Measurements from ENCODE around the gene C11orf87. TPM values are rescaled to one million over a fixed set of nuclear protein-coding genes. Genes with fewer than 3 reads are reported as not detected.

The C11orf87 gene
- total RNA-seq: not detected
- total RNA-seq (2013): not detected
- 0 to 0.13 (median 0) reads per million in 29 experiments for total RNA-seq

DNA sequence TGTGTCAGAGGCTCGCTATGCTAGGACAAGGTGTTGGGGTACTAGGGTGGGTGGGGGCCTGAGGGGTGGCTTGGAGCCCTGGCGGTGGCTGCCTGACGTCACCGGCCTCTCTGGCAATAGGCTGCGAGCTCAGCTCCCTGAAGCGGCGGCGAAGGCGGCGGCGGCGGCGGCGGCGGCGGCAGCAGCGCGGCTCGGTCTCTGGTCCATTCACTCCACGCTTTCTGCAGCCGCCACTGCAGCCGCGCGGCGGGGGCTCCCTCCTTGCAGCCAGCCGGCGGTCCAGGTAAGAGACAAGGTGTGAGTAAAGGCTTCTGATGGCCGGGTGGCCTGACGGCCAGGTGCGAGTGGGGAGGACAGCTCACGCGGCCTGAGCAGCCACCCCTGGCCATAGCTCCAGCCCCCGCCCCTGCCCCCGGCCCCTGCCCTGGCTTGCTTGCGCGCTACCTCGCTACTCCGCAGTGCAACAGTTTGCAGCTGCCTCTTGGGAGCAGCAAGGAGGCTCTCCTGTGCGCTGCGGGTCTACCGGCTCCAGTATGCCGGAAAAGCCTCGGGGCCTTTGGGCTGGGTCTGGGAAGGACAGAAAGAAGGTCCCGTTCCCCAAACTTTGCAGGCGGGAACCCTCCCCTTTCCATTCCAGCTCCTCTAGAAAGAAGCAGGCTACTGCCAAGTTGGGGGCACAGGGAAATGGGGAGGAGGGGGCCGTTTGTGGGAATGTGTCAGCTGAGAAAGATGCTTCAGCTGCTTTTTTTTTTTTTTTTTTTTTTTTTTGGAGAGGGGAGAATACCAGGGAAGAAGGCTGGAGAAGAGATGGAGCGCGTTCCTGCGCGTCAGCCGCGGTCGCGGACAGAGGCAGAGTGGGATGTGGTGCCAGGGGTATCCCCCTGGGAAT is at the start of gene C11orf87:
C11orf87 (plus strand) TSS at position 210 of the 889 bp plus-strand sequence. CDS start 1,444 bp downstream, outside the sequence.
- Histone ChIP-seq H3K36me3 (ENCODE audit: control insufficient read depth in 2 of 2, extremely low read depth in 1 of 2, insufficient read depth in 1 of 2, low read length in 1 of 2) (no peaks in the 10 kb centered on the region), H3K27me3 (replicated peaks in 1 of 2; ENCODE audit: control insufficient read depth in 2 of 2, extremely low read depth in 1 of 2, insufficient read depth in 2 of 2, low read length in 1 of 2) (peaks cover 27 to 31% of the 10 kb centered on the region in 2 experiments), H3K4me1 (ENCODE audit: control insufficient read depth in 1 of 2, extremely low read depth in 1 of 2, insufficient read depth in 2 of 2, low read length in 2 of 2) (no peaks in the 10 kb centered on the region), H3K9me3 (no peaks in the 10 kb centered on the region), H3K27ac (ENCODE audit: low read length) (no peak within 1 kb of the TSS), H3K4me3 (ENCODE audit: control insufficient read depth in 1 of 2, extremely low read depth in 1 of 2, low read length in 1 of 2) (no peak within 1 kb of the TSS)
- ChIA-PET CTCF (interaction anchor here in 1 of 2 donors (0.6 kb wide), 1 partner anchor 492 kb away, joined by 4 read pairs; no protein-coding TSS in a partner anchor), POLR2A (interaction anchor here in 1 of 2 donors (0.6 kb wide), 1 partner anchor 17 kb away, joined by 3 read pairs; no protein-coding TSS in a partner anchor)
- no peaks in the 10 kb centered on the region for H3K4me1 Mint-ChIP-seq
- ATAC-seq (replicated peaks in 1 of 4): no peak
- 12% methylated on average over 44 of the region's 54 CpGs for whole genome bisulfite sequencing (ENCODE audit: insufficient coverage)
- peaks cover 4 to 6% (median 5%) of the 10 kb centered on the region in 3 donors for H3K9me3 Mint-ChIP-seq
- no peak within 1 kb of the TSS for H3K4me3 Mint-ChIP-seq
- peaks cover 27 to 31% of the 10 kb centered on the region in 2 donors for H3K27me3 Mint-ChIP-seq
- no peak within 1 kb of the TSS for H3K27ac Mint-ChIP-seq
- H3K36me3 Mint-ChIP-seq: no peaks in the 10 kb centered on the region
- no peak for DNase-seq

GRCh38 chr11:109374032-109374431 is 48.0 kb upstream of the C11orf87 start:
- CTCF ChIA-PET: interaction anchor here in 1 of 2 donors (0.6 kb wide), 1 partner anchor 559 kb away, joined by 3 read pairs; no protein-coding TSS in a partner anchor
- no peaks in the 10 kb centered on the region for H3K9me3 ChIP-seq
- H3K4me1 Mint-ChIP-seq: no peaks in the 10 kb centered on the region
- no peaks in the 10 kb centered on the region for H3K27me3 Mint-ChIP-seq
- no peaks in the 10 kb centered on the region for H3K36me3 ChIP-seq (ENCODE audit: control insufficient read depth in 2 of 2, extremely low read depth in 1 of 2, insufficient read depth in 1 of 2, low read length in 1 of 2)
- ATAC-seq (replicated peaks in 1 of 4) (no peak), DNase-seq (no peak)
- peaks cover 0 to 11% (median 0%) of the 10 kb centered on the region in 3 donors for H3K9me3 Mint-ChIP-seq
- no peak overlapping the region for H3K27ac Mint-ChIP-seq
- no peaks in the 10 kb centered on the region for H3K27me3 ChIP-seq (replicated peaks in 1 of 2; ENCODE audit: control insufficient read depth in 2 of 2, extremely low read depth in 1 of 2, insufficient read depth in 2 of 2, low read length in 1 of 2)
- H3K4me3 ChIP-seq (ENCODE audit: control insufficient read depth in 1 of 2, extremely low read depth in 1 of 2, low read length in 1 of 2): no peak overlapping the region
- no peak overlapping the region for H3K27ac ChIP-seq (ENCODE audit: low read length)
- no peak overlapping the region for H3K4me3 Mint-ChIP-seq
- H3K36me3 Mint-ChIP-seq: no peaks in the 10 kb centered on the region
- POLR2A ChIA-PET: no interaction called here
- no peaks in the 10 kb centered on the region for H3K4me1 ChIP-seq (ENCODE audit: control insufficient read depth in 1 of 2, extremely low read depth in 1 of 2, insufficient read depth in 2 of 2, low read length in 2 of 2)

GRCh38 chr11:109374441-109374840 is 47.5 kb upstream of the C11orf87 start:
- no peak overlapping the region for H3K27ac Mint-ChIP-seq
- H3K4me3 ChIP-seq (ENCODE audit: control insufficient read depth in 1 of 2, extremely low read depth in 1 of 2, low read length in 1 of 2): no peak overlapping the region
- H3K4me1 ChIP-seq (ENCODE audit: control insufficient read depth in 1 of 2, extremely low read depth in 1 of 2, insufficient read depth in 2 of 2, low read length in 2 of 2): no peaks in the 10 kb centered on the region
- H3K9me3 Mint-ChIP-seq: peaks cover 0 to 11% (median 0%) of the 10 kb centered on the region in 3 donors
- H3K4me3 Mint-ChIP-seq: no peak overlapping the region
- ChIA-PET CTCF (interaction anchor here in 1 of 2 donors (0.6 kb wide), 1 partner anchor 558 kb away, joined by 3 read pairs; no protein-coding TSS in a partner anchor), POLR2A (no interaction called here)
- DNase-seq: no peak
- no peak for ATAC-seq (replicated peaks in 1 of 4)
- H3K27me3 ChIP-seq (replicated peaks in 1 of 2; ENCODE audit: control insufficient read depth in 2 of 2, extremely low read depth in 1 of 2, insufficient read depth in 2 of 2, low read length in 1 of 2): no peaks in the 10 kb centered on the region
- H3K27ac ChIP-seq (ENCODE audit: low read length): no peak overlapping the region
- no peaks in the 10 kb centered on the region for H3K36me3 ChIP-seq (ENCODE audit: control insufficient read depth in 2 of 2, extremely low read depth in 1 of 2, insufficient read depth in 1 of 2, low read length in 1 of 2)
- H3K27me3 Mint-ChIP-seq: no peaks in the 10 kb centered on the region
- WGBS (ENCODE audit: insufficient coverage): 77% methylated on average over 3 of the region's 4 CpGs
- H3K4me1 Mint-ChIP-seq: no peaks in the 10 kb centered on the region
- no peaks in the 10 kb centered on the region for H3K9me3 ChIP-seq
- H3K36me3 Mint-ChIP-seq: no peaks in the 10 kb centered on the region

DNA sequence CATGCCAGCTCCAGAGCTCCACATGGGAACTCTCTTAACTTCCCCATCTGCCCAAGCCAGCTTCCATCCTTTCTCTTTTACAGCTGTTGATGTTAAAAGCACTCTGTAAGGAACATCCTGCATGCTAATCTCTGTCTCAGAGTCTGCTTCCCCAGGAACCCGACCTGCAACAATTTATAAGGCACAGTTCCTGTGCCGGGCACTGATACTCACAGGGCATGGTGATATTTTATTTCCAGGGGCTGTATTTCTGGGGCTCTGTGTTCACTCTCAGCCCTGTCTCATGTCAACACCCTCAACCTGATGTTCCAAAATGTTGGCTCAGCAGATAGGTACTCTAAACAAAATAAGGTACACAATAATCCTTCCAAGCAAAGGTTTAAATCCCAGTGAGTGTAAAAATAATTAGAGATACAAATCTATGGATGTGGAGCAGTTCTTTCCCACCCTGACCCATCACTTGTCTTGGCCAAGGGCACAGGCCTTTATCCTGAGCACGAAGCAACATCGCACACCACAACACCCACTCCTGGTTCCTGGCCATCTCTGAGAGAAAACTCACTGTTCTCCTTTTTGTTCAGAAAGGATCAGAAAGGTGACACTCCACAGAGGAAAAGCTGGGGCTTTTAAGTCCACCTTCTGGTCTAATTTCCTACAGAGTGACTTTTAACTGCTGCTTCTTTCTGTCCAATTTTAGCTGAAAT is 44.8 kb upstream of the C11orf87 start:
- H3K27me3 Mint-ChIP-seq: no peaks in the 10 kb centered on the region

GRCh38 chr11:109378034-109378433 is 44.0 kb upstream of the C11orf87 start:
- Mint-ChIP-seq H3K4me3 (no peak overlapping the region), H3K27ac (no peak overlapping the region), H3K4me1 (no peaks in the 10 kb centered on the region), H3K9me3 (peaks cover 0 to 4% (median 0%) of the 10 kb centered on the region in 3 donors), H3K36me3 (no peaks in the 10 kb centered on the region), H3K27me3 (no peaks in the 10 kb centered on the region)
- Histone ChIP-seq H3K36me3 (ENCODE audit: control insufficient read depth in 2 of 2, extremely low read depth in 1 of 2, insufficient read depth in 1 of 2, low read length in 1 of 2) (no peaks in the 10 kb centered on the region), H3K4me1 (ENCODE audit: control insufficient read depth in 1 of 2, extremely low read depth in 1 of 2, insufficient read depth in 2 of 2, low read length in 2 of 2) (no peaks in the 10 kb centered on the region), H3K27me3 (replicated peaks in 1 of 2; ENCODE audit: control insufficient read depth in 2 of 2, extremely low read depth in 1 of 2, insufficient read depth in 2 of 2, low read length in 1 of 2) (no peaks in the 10 kb centered on the region), H3K27ac (ENCODE audit: low read length) (no peak overlapping the region), H3K9me3 (no peaks in the 10 kb centered on the region), H3K4me3 (ENCODE audit: control insufficient read depth in 1 of 2, extremely low read depth in 1 of 2, low read length in 1 of 2) (no peak overlapping the region)
- DNase-seq (no peak), ATAC-seq (replicated peaks in 1 of 4) (no peak)
- POLR2A ChIA-PET: no interaction called here
- CTCF ChIA-PET: no interaction called here

More for the DNA sequence above, 44.8 kb upstream of the C11orf87 start:
- H3K27me3 ChIP-seq (replicated peaks in 1 of 2; ENCODE audit: control insufficient read depth in 2 of 2, extremely low read depth in 1 of 2, insufficient read depth in 2 of 2, low read length in 1 of 2): no peaks in the 10 kb centered on the region
- WGBS (ENCODE audit: insufficient coverage): 100% methylated on average over 2 of the region's 4 CpGs
- ATAC-seq (replicated peaks in 1 of 4): no peak
- Mint-ChIP-seq H3K36me3 (no peaks in the 10 kb centered on the region), H3K9me3 (peaks cover 0 to 4% (median 0%) of the 10 kb centered on the region in 3 donors), H3K4me1 (no peaks in the 10 kb centered on the region), H3K4me3 (no peak overlapping the region), H3K27ac (no peak overlapping the region)
- H3K4me3 ChIP-seq (ENCODE audit: control insufficient read depth in 1 of 2, extremely low read depth in 1 of 2, low read length in 1 of 2): no peak overlapping the region
- CTCF ChIA-PET: no interaction called here
- H3K27ac ChIP-seq (ENCODE audit: low read length): no peak overlapping the region
- H3K36me3 ChIP-seq (ENCODE audit: control insufficient read depth in 2 of 2, extremely low read depth in 1 of 2, insufficient read depth in 1 of 2, low read length in 1 of 2): no peaks in the 10 kb centered on the region
- POLR2A ChIA-PET: no interaction called here
- no peak for DNase-seq
- no peaks in the 10 kb centered on the region for H3K4me1 ChIP-seq (ENCODE audit: control insufficient read depth in 1 of 2, extremely low read depth in 1 of 2, insufficient read depth in 2 of 2, low read length in 2 of 2)
- no peaks in the 10 kb centered on the region for H3K9me3 ChIP-seq

DNA sequence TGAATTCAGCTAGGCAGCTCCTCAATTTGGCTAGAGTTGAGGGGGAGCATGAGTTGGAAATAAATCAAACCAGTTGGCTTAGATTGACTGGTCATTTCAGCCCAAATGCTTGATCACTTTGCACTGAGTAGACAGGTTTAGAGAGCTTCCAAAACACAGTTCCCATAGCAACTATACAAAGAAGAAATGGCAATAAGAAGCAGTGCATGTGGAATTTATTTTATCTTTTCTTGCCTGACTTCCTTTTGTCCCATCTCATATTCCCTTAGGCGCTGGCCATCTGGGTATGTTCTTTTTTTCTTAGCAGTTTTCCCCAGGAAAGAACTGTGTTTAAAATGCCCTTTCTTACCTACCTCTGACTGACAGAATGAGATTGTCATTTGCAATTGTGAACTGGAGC is 38.7 kb upstream of the C11orf87 start:
- Histone ChIP-seq H3K4me3 (ENCODE audit: control insufficient read depth in 1 of 2, extremely low read depth in 1 of 2, low read length in 1 of 2) (no peak overlapping the region), H3K36me3 (ENCODE audit: control insufficient read depth in 2 of 2, extremely low read depth in 1 of 2, insufficient read depth in 1 of 2, low read length in 1 of 2) (no peaks in the 10 kb centered on the region), H3K9me3 (no peaks in the 10 kb centered on the region), H3K27ac (ENCODE audit: low read length) (no peak overlapping the region), H3K4me1 (ENCODE audit: control insufficient read depth in 1 of 2, extremely low read depth in 1 of 2, insufficient read depth in 2 of 2, low read length in 2 of 2) (no peaks in the 10 kb centered on the region), H3K27me3 (replicated peaks in 1 of 2; ENCODE audit: control insufficient read depth in 2 of 2, extremely low read depth in 1 of 2, insufficient read depth in 2 of 2, low read length in 1 of 2) (no peaks in the 10 kb centered on the region)
- Mint-ChIP-seq H3K27me3 (no peaks in the 10 kb centered on the region), H3K36me3 (no peaks in the 10 kb centered on the region), H3K27ac (no peak overlapping the region), H3K4me3 (no peak overlapping the region), H3K9me3 (peaks cover 0 to 4% (median 0%) of the 10 kb centered on the region in 3 donors), H3K4me1 (no peaks in the 10 kb centered on the region)
- ATAC-seq (replicated peaks in 1 of 4) (no peak), DNase-seq (no peak)
- ChIA-PET CTCF (no interaction called here), POLR2A (no interaction called here)
- WGBS (ENCODE audit: insufficient coverage): no CpG with 5 or more reads among the region's 1 CpG

Data from T-cell (primary cell).